ENCODE data around the gene GIPC3.

Gene GIPC3

GRCh38 chr19:3641515-3642269 is 56.4 kb downstream of the GIPC3 start:
- no peak for DNase-seq

GRCh38 chr19:3642296-3642695 is 57.0 kb downstream of the GIPC3 start:
- no peak for DNase-seq

Data from NCI-H1092 (cell line).